ENCODE data around the gene LETM1. TPM values are rescaled to one million over a fixed set of nuclear protein-coding genes. Genes with fewer than 3 reads are reported as not detected.

LETM1 gene
- total and polyA plus RNA-seq, 2 donors (not counting 3 experiments of a cell fraction or from before 2014, with no cell fraction given): 25.6 to 62.5 TPM

- POLR2A ChIA-PET: no interaction called here
- intact Hi-C loops (cut with micrococcal nuclease): no loop called here
- DNase-seq (ENCODE audit: low read depth, low spot score): no peak
- Histone ChIP-seq H3K9me3 (replicated peaks; ENCODE audit: control insufficient read depth, insufficient read depth, low read length) (no peaks in the 10 kb centered on the region), H3K4me2 (ENCODE audit: insufficient read depth, low read length) (no peak overlapping the region), H3K79me2 (ENCODE audit: control insufficient read depth, insufficient read depth, low read length) (no peaks in the 10 kb centered on the region), H3K4me3 (replicated peaks in 1 of 3; ENCODE audit: insufficient read depth in 1 of 3, low read depth in 1 of 3, low read length in 3 of 3) (no peak overlapping the region), H3K27ac (ENCODE audit: insufficient read depth, low read depth, low read length) (no peak overlapping the region), H2AFZ (ENCODE audit: low read depth, low read length) (no peak overlapping the region), H3K4me1 (ENCODE audit: control insufficient read depth, extremely low read depth, insufficient read depth, low read length) (no peaks in the 10 kb centered on the region), H3K27me3 (ENCODE audit: control insufficient read depth in 2 of 2, insufficient read depth in 2 of 2, low read length in 2 of 2) (peaks cover 0 to 2% of the 10 kb centered on the region in 2 experiments), H3K9ac (replicated peaks; ENCODE audit: extremely low read depth, insufficient read depth, low read length) (no peak overlapping the region), H3K36me3 (ENCODE audit: control insufficient read depth in 2 of 2, extremely low read depth in 1 of 2, insufficient read depth in 2 of 2, low read length in 2 of 2) (no peaks in the 10 kb centered on the region), H4K20me1 (replicated peaks; ENCODE audit: control insufficient read depth, extremely low read depth, insufficient read depth, low read length) (no peaks in the 10 kb centered on the region), H3K9me1 (replicated peaks; ENCODE audit: control insufficient read depth, extremely low read depth, insufficient read depth, low read length) (no peaks in the 10 kb centered on the region)
- dilution Hi-C loops (cut with MboI; ENCODE audit: extremely low pct_ligation_motif_present, low sequenced_read_pairs): no loop called here
- CTCF ChIA-PET: interaction anchor here (1.1 kb wide), 1 partner anchor 39 kb away, joined by 5 read pairs; no protein-coding TSS in a partner anchor
- TF ChIP-seq FOS (IDR thresholded peaks at IDR 0.05; ENCODE audit: borderline replicate concordance, insufficient read depth, low read length) (no peak), POLR2A (IDR thresholded peaks at IDR 0.05; ENCODE audit: low read depth, low read length) (no peak), GATA2 (IDR thresholded peaks at IDR 0.05; ENCODE audit: insufficient read depth, insufficient read length, low read depth, low read length) (no peak), POLR2AphosphoS5 (IDR thresholded peaks at IDR 0.05; ENCODE audit: insufficient read depth, low read depth, low read length) (no peak), EZH2 (IDR thresholded peaks at IDR 0.05; ENCODE audit: borderline replicate concordance, low read depth, low read length, severe bottlenecking) (no peak), JUN (IDR thresholded peaks at IDR 0.05; ENCODE audit: borderline replicate concordance, insufficient read depth, insufficient read length, low read depth) (no peak), MYC (IDR thresholded peaks at IDR 0.05; ENCODE audit: low read depth, low read length) (no peak)
- TF ChIP-seq, protein P1, sequence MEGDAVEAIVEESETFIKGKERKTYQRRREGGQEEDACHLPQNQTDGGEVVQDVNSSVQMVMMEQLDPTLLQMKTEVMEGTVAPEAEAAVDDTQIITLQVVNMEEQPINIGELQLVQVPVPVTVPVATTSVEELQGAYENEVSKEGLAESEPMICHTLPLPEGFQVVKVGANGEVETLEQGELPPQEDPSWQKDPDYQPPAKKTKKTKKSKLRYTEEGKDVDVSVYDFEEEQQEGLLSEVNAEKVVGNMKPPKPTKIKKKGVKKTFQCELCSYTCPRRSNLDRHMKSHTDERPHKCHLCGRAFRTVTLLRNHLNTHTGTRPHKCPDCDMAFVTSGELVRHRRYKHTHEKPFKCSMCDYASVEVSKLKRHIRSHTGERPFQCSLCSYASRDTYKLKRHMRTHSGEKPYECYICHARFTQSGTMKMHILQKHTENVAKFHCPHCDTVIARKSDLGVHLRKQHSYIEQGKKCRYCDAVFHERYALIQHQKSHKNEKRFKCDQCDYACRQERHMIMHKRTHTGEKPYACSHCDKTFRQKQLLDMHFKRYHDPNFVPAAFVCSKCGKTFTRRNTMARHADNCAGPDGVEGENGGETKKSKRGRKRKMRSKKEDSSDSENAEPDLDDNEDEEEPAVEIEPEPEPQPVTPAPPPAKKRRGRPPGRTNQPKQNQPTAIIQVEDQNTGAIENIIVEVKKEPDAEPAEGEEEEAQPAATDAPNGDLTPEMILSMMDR (IDR thresholded peaks at IDR 0.05; ENCODE audit: extremely low read depth in 1 of 2, insufficient read depth in 1 of 2, low read depth in 1 of 2, low read length in 2 of 2): no peak
- TF ChIP-seq, protein P2, sequence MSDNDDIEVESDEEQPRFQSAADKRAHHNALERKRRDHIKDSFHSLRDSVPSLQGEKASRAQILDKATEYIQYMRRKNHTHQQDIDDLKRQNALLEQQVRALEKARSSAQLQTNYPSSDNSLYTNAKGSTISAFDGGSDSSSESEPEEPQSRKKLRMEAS (IDR thresholded peaks at IDR 0.05; ENCODE audit: insufficient read depth, insufficient read length): no peak
- BruUV-seq (replicated peaks): no TSS peak
- FAIRE-seq: no peak
These were observed 68.4 kb downstream of the LETM1 start for GRCh38 chr4:1787411-1788077.

Data from endothelial cell of umbilical vein (primary cell).